GM21825 (cell line): ENCODE data around the gene PFAS.
A peak's percentile ranks its signal among the peaks of the same experiment; 100 is the strongest.

Experiments
- ATAC-seq: cut with Tn5 transposase; IDR thresholded peaks from one replicate; pipeline ENCODE4 v1.9.1; 2021; ENCODE audit warnings: mild to moderate bottlenecking, moderate library complexity; ENCODE audit not compliant: unreplicated experiment

PFAS gene

DNA sequence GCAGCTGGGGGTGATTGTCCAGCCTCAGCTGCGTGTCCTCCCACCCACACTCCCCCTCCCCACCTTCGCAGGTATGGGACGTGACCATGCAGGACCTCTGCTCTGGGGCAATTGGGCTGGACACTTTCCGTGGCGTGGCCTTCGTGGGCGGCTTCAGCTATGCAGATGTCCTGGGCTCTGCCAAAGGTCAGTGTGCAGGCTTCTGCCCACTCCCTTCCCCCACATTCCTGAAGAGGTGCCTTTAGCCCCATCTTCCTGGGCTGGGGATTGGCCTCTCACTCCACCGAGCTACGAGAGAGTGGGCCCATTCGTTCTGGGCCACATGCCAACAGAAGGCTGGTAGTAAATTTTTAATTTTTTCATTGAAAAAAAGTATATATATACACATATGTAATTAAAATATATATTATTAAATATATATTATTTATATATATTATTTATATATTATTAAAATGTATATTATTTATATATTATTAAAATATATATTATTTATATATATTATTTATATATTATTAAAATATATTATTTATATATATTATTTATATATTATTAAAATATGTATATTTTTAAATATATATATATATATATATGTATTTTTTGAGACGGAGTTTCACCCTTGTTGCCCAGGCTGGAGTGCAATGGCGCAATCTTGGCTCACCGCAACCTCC is 18.5 kb downstream of the PFAS start:
- ATAC-seq, result no peak

DNA sequence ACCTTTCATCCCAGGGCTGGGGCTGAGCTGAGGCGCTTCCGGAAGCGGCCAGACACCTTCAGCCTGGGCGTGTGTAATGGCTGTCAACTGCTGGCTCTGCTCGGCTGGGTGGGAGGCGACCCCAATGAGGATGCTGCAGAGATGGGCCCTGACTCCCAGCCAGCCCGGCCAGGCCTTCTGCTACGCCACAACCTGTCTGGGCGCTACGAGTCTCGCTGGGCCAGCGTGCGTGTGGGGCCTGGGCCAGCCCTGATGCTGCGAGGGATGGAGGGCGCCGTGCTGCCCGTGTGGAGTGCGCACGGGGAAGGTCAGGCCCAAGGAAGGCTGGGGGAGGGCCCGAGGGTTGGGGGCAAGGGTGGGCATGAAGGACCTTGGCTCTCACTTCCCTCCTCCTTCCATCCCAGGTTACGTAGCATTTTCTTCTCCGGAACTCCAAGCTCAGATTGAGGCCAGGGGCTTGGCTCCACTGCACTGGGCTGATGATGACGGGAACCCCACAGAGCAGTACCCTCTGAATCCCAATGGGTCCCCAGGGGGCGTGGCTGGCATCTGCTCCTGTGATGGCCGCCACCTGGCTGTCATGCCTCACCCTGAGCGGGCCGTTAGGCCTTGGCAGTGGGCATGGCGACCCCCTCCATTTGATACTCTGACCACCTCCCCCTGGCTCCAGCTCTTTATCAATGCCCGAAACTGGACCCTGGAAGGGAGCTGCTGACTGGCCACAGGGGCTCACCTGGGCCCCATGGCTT is 19.6 kb downstream of the PFAS start:
- no peak for ATAC-seq

DNA sequence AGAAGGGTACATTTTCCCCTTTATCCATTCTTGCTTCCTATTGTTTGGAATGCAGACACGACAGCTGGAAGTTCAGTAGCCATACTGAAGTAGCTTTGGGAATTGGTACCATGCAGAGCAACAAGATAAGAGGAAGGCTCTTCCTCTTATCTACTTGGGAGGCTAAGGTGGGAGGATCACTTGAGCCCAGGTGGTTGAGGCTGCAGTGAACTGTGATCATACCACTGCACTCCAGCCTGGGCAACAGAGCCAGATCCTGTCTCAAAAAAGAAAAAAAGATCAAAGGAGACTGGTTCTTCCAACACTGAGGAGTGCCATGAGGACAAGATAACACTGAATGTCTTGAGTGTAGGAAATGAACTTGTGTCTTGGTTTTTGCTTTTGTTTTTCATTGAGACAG is 23.3 kb downstream of the PFAS start:
- no peak for ATAC-seq

DNA sequence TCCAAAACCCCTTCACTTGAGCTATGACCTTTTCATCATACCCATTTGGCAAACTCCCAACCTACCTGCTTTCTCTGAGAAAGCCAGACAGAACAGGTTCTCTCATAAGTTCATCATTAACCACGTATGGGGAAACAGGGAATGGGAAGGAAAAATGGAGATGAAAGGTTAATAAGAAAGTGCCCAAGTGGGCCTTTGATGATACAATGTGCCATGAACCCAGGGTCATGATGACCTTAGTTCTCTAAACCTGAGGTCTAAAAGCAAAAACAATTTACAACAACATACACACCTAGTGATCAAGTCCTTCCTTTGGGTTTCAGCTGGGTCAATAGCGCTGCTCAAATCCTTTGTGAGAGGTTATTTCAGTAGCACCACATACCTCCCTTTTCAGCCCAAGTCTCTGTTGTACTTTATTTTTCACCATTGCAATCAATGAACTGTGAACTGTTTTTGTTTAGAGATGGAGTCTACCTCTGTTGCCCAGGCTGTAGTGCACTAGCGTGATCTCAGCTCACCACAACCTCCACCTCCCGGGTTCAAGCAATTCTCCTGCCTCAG is 24.9 kb downstream of the PFAS start:
- ATAC-seq, result no peak

DNA sequence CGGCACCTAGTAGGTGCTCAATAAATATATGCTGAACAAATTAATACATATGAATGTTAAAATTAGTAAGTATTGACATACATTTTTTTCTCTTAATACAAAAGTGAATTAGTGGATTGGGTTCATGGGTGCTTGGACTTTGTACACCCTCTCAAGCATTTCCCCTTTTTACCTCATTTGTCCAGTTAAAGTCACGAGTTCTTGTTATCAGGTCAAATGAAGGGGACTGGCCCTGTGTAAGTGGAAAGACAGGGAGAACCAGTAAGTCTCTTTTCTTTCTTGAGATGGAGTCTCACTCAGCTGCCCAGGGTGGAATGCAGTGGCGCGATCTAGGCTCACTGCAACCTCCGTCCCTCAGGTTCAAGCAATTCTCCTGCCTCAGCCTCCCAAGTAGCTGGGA is 25.7 kb downstream of the PFAS start:
- no peak for ATAC-seq

DNA sequence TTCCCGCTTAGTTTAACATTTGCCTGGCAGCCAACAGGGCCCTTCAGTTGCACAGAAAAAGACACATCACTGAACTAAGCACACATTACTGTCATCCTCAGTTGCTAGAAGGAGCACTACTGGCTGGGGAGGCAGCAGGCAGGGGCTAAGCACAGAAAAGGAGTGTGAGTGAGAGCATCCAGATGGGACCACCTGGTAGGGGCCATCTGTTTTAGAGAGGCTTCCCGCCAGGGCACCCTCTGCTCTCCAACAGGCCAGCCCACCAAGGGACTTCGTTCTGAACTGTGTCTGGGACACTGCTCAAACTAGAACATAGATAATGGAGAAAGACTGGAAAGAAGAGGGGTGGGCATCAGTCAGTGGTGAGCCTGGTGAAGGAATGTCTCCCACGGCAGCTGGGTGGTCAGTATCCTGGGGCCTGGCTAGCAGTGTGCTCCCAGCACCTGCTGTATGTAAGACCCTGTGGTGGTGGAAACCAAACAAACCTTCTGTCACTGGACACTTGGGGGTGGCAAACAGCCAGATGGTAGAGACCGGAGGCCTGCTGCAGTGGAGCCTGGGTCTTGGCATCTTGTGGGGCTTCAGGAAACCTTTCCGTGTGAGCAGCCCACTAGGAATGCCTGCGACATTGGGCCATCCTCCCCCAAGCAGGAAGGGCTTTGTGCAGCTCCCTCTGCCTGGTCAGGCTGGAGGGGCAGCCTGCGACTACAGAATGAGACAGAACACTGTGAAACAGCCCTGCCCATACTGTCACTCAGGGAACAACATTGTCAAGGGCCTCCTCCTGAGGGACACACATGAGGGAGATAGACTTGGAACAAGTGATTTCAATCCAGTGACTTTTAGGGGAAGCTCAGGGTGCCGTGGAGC is 26.6 kb downstream of the PFAS start:
- ATAC-seq, result no peak

DNA sequence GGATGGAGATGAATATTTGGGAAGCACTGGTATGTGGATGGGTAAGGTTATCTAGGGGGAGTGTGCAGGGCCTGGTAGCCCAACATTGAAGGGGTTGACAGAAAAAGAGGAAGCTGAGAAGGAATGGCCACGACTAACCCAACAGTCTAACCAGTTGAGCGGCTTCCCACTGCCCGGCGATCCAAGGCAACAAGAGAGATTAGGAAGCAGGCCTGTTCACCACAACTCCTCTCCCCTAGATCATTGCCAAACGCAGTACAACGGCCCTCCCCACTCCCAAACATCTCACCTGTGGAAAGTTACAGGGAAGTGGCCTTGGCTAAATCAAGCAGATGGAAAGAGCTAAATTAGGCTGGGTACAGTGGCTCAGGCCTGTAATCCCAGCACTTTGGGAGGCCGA is 28.2 kb downstream of the PFAS start:
- no peak for ATAC-seq

DNA sequence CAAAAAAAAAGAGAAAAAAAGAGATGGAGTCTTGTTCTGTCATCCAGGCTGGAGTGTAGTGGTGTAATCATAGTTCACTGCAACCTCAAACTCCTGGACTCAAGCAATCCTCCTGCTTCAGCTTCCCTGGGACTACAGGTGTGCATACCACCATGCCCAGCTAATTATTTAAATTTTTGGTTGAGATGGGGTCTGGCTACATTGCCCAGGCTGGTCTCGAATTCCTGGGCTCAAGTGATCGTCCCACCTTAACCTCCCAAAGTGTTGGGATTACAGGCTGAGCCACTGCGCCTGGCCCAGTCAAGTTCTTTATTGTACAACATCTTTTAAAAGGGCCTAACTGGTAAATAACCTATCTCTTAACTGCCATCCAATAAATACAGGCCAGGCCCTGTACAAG is 33.3 kb downstream of the PFAS start:
- no peak for ATAC-seq

DNA sequence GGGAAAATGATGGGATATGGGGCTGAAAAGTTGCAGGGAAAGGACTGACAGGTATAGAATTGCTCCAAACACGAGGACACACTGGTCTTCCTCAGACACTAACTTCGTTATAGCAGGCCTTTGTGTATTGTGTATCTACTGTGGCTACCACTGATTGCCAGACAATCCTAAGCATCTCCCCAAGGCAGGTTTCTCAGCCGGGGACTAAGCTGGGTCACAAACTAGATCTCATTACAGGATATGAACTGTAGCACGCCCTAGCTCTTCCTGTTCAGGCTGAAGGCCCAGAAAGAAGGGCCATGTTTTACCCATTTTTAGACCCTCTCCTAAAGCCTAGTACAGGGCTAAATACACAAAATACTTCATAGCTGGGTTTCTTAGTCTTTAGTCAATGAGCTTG is 34.3 kb downstream of the PFAS start:
- ATAC-seq, result no peak

DNA sequence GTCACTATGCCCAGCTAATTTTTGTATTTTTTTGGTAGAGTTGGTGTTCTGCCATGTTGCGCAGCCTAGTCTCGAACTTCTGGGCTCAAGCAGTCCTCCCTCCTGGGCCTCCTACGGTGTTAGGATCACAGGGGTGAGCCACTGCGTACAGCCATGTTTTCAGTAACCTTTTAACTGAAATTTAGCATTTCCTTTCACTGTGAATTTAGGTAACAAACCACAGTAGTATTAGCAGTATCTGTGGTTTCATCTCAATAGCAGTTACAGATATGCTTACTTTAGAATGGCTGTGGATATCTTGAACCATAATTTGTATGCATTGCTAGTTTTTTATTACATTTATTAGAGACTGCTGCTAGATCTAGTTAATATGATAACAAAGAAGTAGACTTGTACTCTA is 35.0 kb downstream of the PFAS start:
- no peak for ATAC-seq

DNA sequence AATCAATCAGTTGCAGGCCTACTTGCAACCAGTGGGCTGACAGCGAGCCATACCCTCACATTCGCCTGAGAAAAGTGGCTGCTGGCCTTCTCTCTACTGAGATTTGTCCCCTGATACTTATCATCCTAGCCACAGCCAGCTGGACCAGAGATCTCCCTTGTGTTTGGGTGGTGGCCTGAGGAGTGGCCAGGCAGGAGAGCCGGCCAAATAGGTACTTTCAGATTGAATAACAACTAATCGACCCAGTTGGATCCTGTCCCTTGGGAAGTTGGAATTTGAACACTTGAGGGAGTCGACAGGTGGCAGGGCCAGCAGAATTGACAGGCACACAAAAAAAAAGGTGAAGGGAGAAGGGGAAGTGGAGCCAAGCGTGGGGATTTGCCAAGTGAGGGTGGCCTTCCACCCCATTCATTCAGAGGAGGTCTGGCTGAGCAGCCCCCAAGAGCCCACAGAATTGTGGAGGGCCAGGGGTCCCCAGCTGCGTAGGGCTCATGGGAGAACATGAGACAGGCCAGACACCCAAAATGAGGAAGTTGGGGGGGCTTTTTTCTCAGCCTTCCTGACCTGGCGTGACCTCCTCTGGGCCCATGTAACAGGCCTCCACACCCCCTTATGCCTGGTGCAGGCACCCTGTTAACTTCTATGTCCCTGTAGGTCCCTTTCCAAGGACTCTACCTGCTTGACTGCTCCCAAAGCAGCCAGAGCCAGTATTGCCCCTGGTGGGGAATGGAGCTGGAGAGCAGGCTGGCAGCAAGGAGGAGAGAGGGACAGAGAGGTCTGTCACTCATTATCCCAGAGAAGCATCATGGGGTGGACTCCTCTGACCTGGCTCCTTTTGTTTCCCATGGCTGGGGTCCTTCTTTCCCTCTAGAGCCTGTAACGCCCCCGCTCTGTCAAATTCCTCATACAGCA is 36.4 kb downstream of the PFAS start:
- no peak for ATAC-seq

DNA sequence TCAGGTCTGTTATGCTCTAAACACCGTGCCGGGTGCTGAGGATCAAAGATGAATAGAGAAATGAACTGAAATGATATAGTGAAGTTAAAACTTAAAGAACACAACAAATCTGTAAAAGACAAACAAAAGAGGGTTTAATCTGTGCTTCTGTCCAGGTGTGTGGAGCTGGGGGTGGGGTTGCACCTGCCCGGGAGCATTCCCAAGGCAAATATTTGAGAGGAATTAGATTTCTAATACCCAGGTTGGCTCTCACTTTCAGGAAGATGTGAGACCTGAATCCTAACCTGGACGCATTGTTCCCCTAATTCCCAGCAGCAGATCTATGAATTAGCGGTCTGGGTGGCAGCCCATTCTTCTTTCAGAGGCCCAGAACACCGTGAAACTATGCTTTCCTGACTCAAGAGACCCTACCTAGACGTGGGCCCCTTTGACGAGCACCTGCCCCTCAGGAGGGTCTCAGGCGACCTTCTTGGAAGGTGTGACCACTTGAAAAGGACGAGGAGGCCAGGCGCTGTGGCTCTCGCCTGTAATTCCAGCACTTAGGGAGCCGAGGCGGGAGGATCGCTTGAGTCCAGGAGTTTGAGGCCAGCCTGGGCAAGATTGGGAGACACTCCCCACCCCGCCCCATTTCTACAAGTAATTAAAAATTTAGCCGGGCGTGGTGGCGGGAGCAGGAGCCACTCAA is 38.7 kb downstream of the PFAS start:
- no peak for ATAC-seq

DNA sequence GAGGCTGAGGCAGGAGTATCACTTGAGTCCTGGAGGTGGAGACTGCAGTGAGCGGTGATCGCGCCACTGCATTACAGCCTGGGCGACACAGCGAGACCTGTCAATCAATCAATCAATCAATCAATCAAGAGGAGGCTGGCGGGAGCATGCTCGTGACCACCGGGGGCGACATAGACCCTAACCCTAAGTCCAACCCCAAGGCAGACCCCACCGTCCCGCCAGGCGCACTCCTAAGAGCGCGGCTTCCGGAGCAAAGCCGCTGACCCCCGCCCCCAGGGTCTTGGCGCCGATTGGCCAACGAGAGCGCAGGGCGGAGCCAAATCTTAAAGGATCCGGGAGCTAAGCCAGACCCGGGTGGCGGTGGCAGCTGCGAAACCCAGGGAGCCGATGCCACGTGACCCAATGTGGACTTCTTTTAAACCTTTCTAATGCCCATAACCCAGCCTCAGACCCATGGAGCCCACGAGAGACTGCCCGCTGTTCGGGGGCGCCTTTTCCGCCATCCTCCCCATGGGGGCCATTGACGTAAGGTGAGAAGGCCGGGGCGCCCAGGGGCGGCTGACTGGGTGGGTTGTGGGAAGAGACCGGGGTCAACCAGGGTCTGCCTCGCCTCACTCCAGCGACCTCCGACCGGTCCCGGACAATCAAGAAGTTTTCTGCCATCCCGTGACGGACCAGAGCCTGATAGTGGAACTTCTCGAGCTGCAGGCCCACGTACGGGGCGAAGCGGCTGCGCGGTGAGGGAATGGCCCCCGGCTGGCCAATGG is 39.4 kb downstream of the PFAS start, which contains the start of gene RANGRF:
TSS of gene RANGRF (plus strand) at position 335 of the 767 bp plus-strand sequence. CDS start at position 454, 119 bp downstream.
- peak; percentile 75 for ATAC-seq

DNA sequence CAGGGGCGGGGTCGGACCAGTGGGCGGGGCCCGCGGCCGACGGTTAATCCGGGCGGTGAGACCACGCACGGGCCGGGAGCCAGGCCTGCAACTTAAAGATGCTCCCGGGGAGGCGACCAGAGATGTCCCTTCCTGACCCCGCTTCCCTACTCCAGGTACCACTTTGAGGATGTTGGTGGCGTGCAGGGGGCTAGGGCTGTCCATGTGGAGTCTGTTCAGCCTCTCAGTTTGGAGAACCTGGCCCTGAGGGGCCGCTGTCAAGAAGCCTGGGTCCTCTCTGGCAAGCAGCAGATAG is 40.0 kb downstream of the PFAS start:
- ATAC-seq, result no peak

DNA sequence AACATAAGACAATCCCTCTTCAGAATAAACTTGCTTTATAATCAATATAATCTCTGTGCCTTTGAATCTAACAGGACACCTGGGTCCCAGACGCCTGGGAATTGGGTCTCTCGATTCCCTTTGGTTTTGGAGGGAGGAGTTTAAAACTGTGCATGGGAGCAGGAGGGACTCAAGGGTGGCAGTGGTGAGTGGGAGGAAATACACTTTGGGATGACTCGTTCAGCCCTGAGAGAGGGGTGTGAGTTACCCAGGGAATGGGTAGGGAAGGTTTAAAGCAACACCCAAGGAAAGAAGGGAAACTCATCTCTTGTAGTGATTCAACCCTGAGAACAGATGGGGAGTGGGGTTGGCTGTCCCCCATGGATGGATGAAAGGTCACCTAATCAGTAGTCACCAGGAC is 41.0 kb downstream of the PFAS start:
- no peak for ATAC-seq

DNA sequence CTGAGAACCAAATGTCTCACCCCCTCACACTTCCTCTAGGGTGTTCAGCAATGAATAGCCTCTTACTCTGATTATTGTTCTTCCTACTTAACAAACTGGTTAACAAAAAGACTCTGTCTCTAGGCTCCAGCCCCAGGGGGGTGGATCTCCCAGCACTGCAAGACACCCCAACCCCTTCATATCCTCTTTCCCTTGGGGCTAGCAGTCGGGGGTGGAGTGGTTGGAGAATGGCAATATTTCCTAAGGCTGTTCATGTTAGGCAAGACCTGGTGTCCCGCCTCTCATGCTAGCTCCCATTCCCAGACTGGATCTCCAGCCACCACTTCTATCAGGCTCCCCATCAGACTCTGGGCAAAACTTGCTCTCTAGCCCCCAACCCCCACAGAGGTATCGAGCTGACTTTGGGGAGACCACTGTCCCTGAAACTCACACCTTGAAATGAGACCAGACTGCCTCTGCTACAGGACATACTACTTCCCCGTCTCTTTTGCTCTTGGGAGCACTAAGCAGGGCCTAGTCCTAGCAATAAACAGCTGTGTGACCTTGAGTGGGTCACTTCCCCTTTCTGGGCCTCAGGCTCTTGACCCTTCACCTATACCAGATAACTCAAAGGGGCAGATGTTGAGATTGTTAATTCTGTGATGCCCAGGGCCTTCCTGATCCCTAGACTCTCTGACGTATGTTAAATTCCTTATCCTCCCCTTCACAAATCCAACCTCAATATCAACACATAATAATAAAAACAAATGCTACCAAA is 43.7 kb downstream of the PFAS start:
- ATAC-seq, result no peak

DNA sequence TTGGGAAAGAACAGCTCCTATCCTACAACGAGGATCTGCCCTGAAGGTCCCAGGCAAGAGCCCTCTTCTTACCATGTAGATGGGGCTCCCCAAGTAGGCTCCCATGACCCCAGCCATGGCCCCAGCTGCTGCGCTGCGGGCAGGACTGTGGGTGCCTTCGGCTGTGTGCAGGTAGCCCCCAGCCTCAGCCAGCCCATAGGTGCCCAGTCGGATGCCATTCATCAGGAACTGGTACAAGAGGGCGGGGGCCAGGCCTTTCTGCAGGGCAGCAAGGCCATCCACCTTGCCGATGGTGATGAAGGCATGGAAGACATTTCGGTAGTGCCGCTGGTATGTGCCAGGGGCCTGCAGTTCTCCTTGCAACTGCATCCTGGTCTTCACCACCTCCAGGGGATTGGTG is 45.3 kb downstream of the PFAS start:
- ATAC-seq, result no peak

DNA sequence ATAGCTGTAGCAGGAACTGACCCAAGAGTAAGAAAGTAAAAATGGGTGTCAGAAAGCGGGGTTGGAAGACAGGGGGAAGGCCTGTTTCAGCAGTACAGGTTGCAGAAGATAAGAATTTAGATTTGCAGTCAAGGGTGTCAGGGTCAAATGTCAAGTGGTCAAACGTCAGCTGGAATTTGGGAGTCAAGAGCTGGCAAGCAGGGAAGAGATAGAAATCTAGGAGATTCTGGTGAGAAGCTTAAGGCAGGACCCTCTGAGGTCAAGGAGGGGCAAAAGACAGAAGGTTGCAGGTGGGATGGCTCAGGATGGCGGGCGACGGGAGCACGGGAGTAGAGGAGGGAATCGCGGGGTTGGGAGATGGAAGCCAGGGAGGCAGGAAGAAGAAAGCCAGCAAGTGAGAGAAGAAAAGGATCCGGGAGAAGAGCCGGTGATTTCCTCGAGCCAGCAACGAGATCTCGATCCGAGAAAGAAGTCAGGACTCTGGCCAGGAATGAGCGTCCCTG is 45.8 kb downstream of the PFAS start:
- ATAC-seq, result no peak
